Activated naive CD8-positive, alpha-beta T cell treated with anti-CD3 and anti-CD28 coated beads, Interleukin-2, amount 50 U/mL, for 16 hours (primary cell): ENCODE data around the gene NES.

Source experiments
- DNase-seq: peaks from one replicate; pipeline ENCODE4 v3.0.0-alpha.2; 2020; ENCODE audit warnings: low read depth, low spot score

The NES gene

GRCh38 chr1:156676820-156677615, at the start of gene NES:
NES (minus strand) TSS chr1:156677407; CDS start chr1:156677264, 143 bp downstream.
- DNase-seq = no peak

- no peak for DNase-seq
These were observed 49.5 kb upstream of the NES start for GRCh38 chr1:156726549-156727226.

- peak; percentile 59 for DNase-seq
These were observed 48.6 kb upstream of the NES start for GRCh38 chr1:156725683-156726280.

GRCh38 chr1:156721535-156721934, 44.3 kb upstream of the NES start:
- no peak for DNase-seq

GRCh38 chr1:156721131-156721530, 43.9 kb upstream of the NES start:
- no peak for DNase-seq

GRCh38 chr1:156717351-156717750, 40.1 kb upstream of the NES start:
- DNase-seq = no peak

GRCh38 chr1:156714830-156715229, 37.6 kb upstream of the NES start:
- no peak for DNase-seq

- no peak for DNase-seq
These were observed 35.4 kb upstream of the NES start for GRCh38 chr1:156712626-156713025.

GRCh38 chr1:156711011-156711817, 34.0 kb upstream of the NES start:
- DNase-seq = no peak

- DNase-seq = no peak
These were observed 32.7 kb upstream of the NES start for GRCh38 chr1:156709757-156710489.

GRCh38 chr1:156709031-156709430, 31.8 kb upstream of the NES start:
- no peak for DNase-seq

GRCh38 chr1:156708218-156708661, 31.0 kb upstream of the NES start:
- no peak for DNase-seq

- no peak for DNase-seq
These were observed 30.4 kb upstream of the NES start for GRCh38 chr1:156707417-156708217.

GRCh38 chr1:156706657-156707416, 29.6 kb upstream of the NES start:
- DNase-seq = no peak

GRCh38 chr1:156705918-156706656, 28.9 kb upstream of the NES start:
- peak; percentile 48 for DNase-seq

GRCh38 chr1:156705321-156705917, 28.2 kb upstream of the NES start, which contains the start of gene CRABP2:
CRABP2 (minus strand) TSS chr1:156705583; CDS start chr1:156705446, 137 bp downstream.
- DNase-seq = no peak

- DNase-seq = no peak
These were observed 27.7 kb upstream of the NES start for GRCh38 chr1:156704930-156705320.

- DNase-seq = no peak
These were observed 27.0 kb upstream of the NES start for GRCh38 chr1:156704166-156704711.
